Measurements from ENCODE around the gene BEST3. TPM values are rescaled to one million over a fixed set of nuclear protein-coding genes. Genes with fewer than 3 reads are reported as not detected.

The BEST3 gene
- 0.88 and 1.1 TPM in 2 replicates for total RNA-seq (2022)
- percentile 27 among the genes with signal in this experiment for Bru-seq, nascent RNA
- percentile 22 among the genes with signal in this experiment for BruChase-seq, experiment 1, labeled RNA remaining after a 6-hour chase
- BruChase-seq, experiment 2, labeled RNA remaining after a 2-hour chase: percentile 23 among the genes with signal in this experiment
- long read RNA-seq, partial matches to known transcripts: 0 of 4 reads
- long read RNA-seq, other reads (novel, unspliced or antisense): 2 of 4 reads

DNA sequence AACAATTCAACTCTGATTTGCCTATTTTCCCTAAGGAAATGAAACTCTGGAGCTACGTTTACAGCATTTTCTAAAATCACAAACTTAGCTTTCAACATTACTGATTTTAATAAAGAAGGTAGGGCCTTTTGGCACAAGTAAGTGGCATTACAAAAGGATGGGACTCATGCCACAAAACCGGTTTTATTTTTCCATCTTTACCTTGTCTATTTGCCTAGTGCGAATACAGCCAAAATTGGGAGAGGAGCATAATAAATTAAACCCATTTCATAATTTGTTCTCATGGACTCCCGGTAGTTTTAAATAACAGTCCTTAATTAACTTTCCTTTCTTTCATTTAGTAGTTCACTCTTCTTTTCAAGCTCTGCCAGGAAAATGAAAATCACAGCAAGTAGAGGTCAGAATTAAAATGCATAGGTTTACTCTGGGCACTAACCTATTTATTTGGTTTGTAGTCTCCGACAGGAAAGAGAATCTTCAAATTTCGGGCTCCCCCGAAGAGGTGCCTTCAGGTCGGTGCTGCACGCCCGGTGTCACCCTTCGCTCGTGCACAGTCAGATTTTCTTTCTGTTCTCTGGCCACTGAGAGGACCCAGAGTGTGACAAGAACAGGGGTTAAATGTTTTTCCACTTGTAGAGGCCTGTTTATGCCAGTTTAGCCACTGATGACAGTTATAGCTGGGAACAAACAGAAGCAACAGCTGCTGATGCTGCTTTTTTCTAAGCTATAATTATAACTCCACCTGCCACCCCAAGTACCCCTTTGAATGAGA lies at the start of gene BEST3:
Gene BEST3 (minus strand): TSS at position 535 of the 772 bp plus-strand sequence. CDS start 1,505 bp downstream, outside the sequence.
- DNase-seq: no peak
- Mint-ChIP-seq H3K36me3 (ENCODE audit: insufficient read depth, unreplicated experiment) (no peaks in the 10 kb centered on the region), H3K27me3 (ENCODE audit: unreplicated experiment) (no peaks in the 10 kb centered on the region), H3K27ac (ENCODE audit: unreplicated experiment) (no peak within 1 kb of the TSS), H3K4me1 (ENCODE audit: low read depth, unreplicated experiment) (no peaks in the 10 kb centered on the region), H3K4me3 (ENCODE audit: low read depth, unreplicated experiment) (no peak within 1 kb of the TSS), H3K9me3 (ENCODE audit: low read depth, unreplicated experiment) (no peaks in the 10 kb centered on the region)
- CTCF ChIA-PET: no interaction called here
- no TSS peak for BruUV-seq (replicated peaks)
- intact Hi-C loops (cut with micrococcal nuclease; ENCODE audit: unreplicated experiment): no loop called here
- TF ChIP-seq, protein P1, sequence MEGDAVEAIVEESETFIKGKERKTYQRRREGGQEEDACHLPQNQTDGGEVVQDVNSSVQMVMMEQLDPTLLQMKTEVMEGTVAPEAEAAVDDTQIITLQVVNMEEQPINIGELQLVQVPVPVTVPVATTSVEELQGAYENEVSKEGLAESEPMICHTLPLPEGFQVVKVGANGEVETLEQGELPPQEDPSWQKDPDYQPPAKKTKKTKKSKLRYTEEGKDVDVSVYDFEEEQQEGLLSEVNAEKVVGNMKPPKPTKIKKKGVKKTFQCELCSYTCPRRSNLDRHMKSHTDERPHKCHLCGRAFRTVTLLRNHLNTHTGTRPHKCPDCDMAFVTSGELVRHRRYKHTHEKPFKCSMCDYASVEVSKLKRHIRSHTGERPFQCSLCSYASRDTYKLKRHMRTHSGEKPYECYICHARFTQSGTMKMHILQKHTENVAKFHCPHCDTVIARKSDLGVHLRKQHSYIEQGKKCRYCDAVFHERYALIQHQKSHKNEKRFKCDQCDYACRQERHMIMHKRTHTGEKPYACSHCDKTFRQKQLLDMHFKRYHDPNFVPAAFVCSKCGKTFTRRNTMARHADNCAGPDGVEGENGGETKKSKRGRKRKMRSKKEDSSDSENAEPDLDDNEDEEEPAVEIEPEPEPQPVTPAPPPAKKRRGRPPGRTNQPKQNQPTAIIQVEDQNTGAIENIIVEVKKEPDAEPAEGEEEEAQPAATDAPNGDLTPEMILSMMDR (IDR thresholded peaks at IDR 0.05; ENCODE audit: unreplicated experiment): no peak

GRCh38 chr12:69744109-69744508 lies 45.0 kb upstream of the BEST3 start:
- Mint-ChIP-seq H3K27ac (ENCODE audit: unreplicated experiment) (no peak overlapping the region), H3K36me3 (ENCODE audit: insufficient read depth, unreplicated experiment) (peaks cover 23% of the 10 kb centered on the region)

DNA sequence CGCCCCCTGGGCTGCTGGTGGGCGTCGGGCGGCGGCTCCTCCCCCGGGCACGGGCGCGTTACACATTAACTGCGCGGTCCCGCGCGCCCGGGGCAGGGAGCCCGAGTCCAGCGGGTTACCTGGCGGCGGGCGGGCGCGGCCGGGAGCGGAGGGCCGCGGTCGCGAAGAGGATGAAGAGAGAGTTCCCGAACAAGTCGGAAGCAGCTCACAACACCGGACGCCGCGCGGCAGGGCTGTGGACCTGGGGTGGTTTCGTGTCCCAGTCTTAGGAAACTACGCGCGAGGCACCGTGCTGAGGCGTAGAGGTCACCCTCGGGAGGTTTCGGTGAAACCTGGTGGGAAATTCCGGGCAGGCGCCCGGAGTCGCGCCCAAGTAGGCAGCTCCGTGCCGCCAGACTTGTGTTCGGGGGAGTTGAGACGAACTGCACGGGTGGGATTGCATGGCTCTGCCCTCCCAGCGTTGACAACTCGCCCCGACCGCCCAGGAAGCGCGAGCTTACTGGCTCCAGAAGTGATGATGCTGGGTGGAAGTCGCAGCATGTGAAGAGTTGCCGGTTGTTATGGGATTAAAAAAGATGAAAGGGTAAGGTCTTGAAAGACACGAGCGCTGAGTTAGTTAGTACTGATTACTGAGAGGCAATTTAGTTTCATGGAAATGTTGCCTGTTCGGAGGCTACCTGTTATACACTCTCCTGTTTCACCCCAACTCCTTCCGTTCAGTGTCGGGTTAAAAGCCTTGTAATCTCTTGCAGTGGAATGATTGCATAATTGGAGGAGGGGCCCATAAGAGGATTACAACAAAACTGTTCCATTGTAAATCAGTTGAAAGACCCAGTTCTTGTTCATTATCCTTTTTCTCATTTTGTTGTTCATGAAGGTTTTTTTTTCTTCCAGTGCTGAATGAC lies 40.4 kb upstream of the BEST3 start:
- peak overlapping the region; percentile 96 for H3K4me3 Mint-ChIP-seq (ENCODE audit: low read depth, unreplicated experiment)
- H3K36me3 Mint-ChIP-seq (ENCODE audit: insufficient read depth, unreplicated experiment): peaks cover 33% of the 10 kb centered on the region
- H3K9me3 Mint-ChIP-seq (ENCODE audit: low read depth, unreplicated experiment): no peaks in the 10 kb centered on the region
- peaks cover 26% of the 10 kb centered on the region for H3K4me1 Mint-ChIP-seq (ENCODE audit: low read depth, unreplicated experiment)
- no peaks in the 10 kb centered on the region for H3K27me3 Mint-ChIP-seq (ENCODE audit: unreplicated experiment)
- BruUV-seq (replicated peaks): no TSS peak
- CTCF ChIA-PET: no interaction called here
- TF ChIP-seq, protein P1 (IDR thresholded peaks at IDR 0.05; ENCODE audit: unreplicated experiment): no peak
- peak; percentile 83 for DNase-seq
- intact Hi-C loops (cut with micrococcal nuclease; ENCODE audit: unreplicated experiment): no loop called here
- H3K27ac Mint-ChIP-seq (ENCODE audit: unreplicated experiment): peak overlapping the region; percentile 99

More at GRCh38 chr12:69744109-69744508, 45.0 kb upstream of the BEST3 start:
- TF ChIP-seq, protein P1 (IDR thresholded peaks at IDR 0.05; ENCODE audit: unreplicated experiment): no peak
- H3K4me3 Mint-ChIP-seq (ENCODE audit: low read depth, unreplicated experiment): no peak overlapping the region
- no peaks in the 10 kb centered on the region for H3K9me3 Mint-ChIP-seq (ENCODE audit: low read depth, unreplicated experiment)
- no peak for DNase-seq
- BruUV-seq (replicated peaks): no TSS peak
- no peaks in the 10 kb centered on the region for H3K27me3 Mint-ChIP-seq (ENCODE audit: unreplicated experiment)
- H3K4me1 Mint-ChIP-seq (ENCODE audit: low read depth, unreplicated experiment): peaks cover 45% of the 10 kb centered on the region
- intact Hi-C loops (cut with micrococcal nuclease; ENCODE audit: unreplicated experiment): no loop called here
- CTCF ChIA-PET: interaction anchor here (1.1 kb wide), 1 partner anchor 241 kb away, joined by 3 read pairs; no protein-coding TSS in a partner anchor

Data from Calu3 (cell line).